WTC11 (cell line): ENCODE measurements around the gene KIDINS220. TPM values are rescaled to one million over a fixed set of nuclear protein-coding genes. Genes with fewer than 3 reads are reported as not detected.

ENCODE experiments used
- ATAC-seq: fragments of 200-7000 bp; cut with Tn5 transposase; 2 replicates; pipeline ENCODE4 v1.10.0; 2021; ENCODE audit warnings: mild to moderate bottlenecking, moderate library complexity
- CTCF ChIA-PET: fragments of 300-600 bp; sonication (Branson Sonifier 250); formaldehyde crosslinking; loops from one replicate; lab custom pipeline; 2021; ENCODE audit warnings: antibody characterized with exemption; lab: Charles Lee
- POLR2A ChIA-PET: fragments of 350-600 bp; sonication (Branson Sonifier 250); formaldehyde crosslinking; loops from one replicate; lab custom pipeline; 2021; ENCODE audit warnings: antibody characterized with exemption; lab: Charles Lee
- DNase-seq: peaks from one replicate; pipeline ENCODE4 v3.0.0; 2021; ENCODE audit warnings: low spot score
- H3K27ac Mint-ChIP-seq: 2 replicates; pipeline ENCODE4 v1.8.0; 2021; ENCODE audit warnings: mixed read lengths
- H3K27me3 Mint-ChIP-seq: 2 replicates; pipeline ENCODE4 v1.8.0; 2021; ENCODE audit warnings: low read depth, mild to moderate bottlenecking, moderate library complexity, mixed read lengths
- H3K36me3 Mint-ChIP-seq: 2 replicates; pipeline ENCODE4 v1.8.0; 2021; ENCODE audit warnings: mixed read lengths
- H3K4me1 Mint-ChIP-seq: 2 replicates; pipeline ENCODE4 v1.8.0; 2022; ENCODE audit warnings: mixed read lengths
- H3K4me3 Mint-ChIP-seq: 2 replicates; pipeline ENCODE4 v1.8.0; 2021; ENCODE audit warnings: mild to moderate bottlenecking, moderate library complexity, mixed read lengths
- H3K9me3 Mint-ChIP-seq: 2 replicates; pipeline ENCODE4 v1.8.0; 2021; ENCODE audit warnings: mixed read lengths
- ATF6 ChIP-seq: sonication (generic); formaldehyde crosslinking; IDR thresholded peaks from 2 replicates; pipeline ENCODE4 v1.8.1; 2023; ENCODE audit warnings: mild to moderate bottlenecking, missing genetic modification reagents
- ELF4 ChIP-seq: sonication (generic); formaldehyde crosslinking; IDR thresholded peaks from 2 replicates; pipeline ENCODE4 v1.8.1; 2022; ENCODE audit warnings: low read depth, mild to moderate bottlenecking, moderate library complexity, missing genetic modification reagents
- FOXJ3 ChIP-seq: sonication (generic); formaldehyde crosslinking; IDR thresholded peaks from 2 replicates; pipeline ENCODE4 v1.9.0; 2021; ENCODE audit warnings: missing genetic modification reagents, mild to moderate bottlenecking, borderline replicate concordance
- FOXK1 ChIP-seq: sonication (generic); formaldehyde crosslinking; IDR thresholded peaks from 2 replicates; pipeline ENCODE4 v1.8.0; 2022; ENCODE audit warnings: mild to moderate bottlenecking, moderate library complexity, missing genetic modification reagents
- FOXP1 ChIP-seq: sonication (generic); formaldehyde crosslinking; IDR thresholded peaks from 2 replicates; pipeline ENCODE4 v1.8.0; 2022; ENCODE audit warnings: missing genetic modification reagents, mild to moderate bottlenecking, moderate library complexity, borderline replicate concordance
- FOXP4 ChIP-seq: sonication (generic); formaldehyde crosslinking; IDR thresholded peaks from 2 replicates; pipeline ENCODE4 v1.8.0; 2022; ENCODE audit warnings: mild to moderate bottlenecking, missing genetic modification reagents
- GABPB1 ChIP-seq: sonication (generic); formaldehyde crosslinking; IDR thresholded peaks from 2 replicates; pipeline ENCODE4 v1.8.1; 2023; ENCODE audit warnings: mild to moderate bottlenecking, missing genetic modification reagents
- GRHL2 ChIP-seq: fragments of 250-450 bp; sonication (Bioruptor Pico); IDR thresholded peaks from 2 replicates; pipeline ENCODE4 v1.8.0; 2022; ENCODE audit warnings: mild to moderate bottlenecking, moderate library complexity; ENCODE audit not compliant: insufficient replicate concordance, severe bottlenecking
- HMGA2 ChIP-seq: fragments of 250-450 bp; sonication (Bioruptor Pico); IDR thresholded peaks from 2 replicates; pipeline ENCODE4 v1.4.0; 2021; ENCODE audit warnings: mild to moderate bottlenecking, moderate library complexity
- IRF2 ChIP-seq: sonication (generic); formaldehyde crosslinking; IDR thresholded peaks from 2 replicates; pipeline ENCODE4 v1.8.0; 2022; ENCODE audit warnings: low read depth, missing genetic modification reagents, borderline replicate concordance
- JAZF1 ChIP-seq: fragments of 250-450 bp; sonication (Bioruptor Pico); IDR thresholded peaks from 2 replicates; pipeline ENCODE4 v1.9.0; 2021; ENCODE audit warnings: moderate library complexity, mild to moderate bottlenecking, inconsistent platforms
- JUN ChIP-seq: sonication (generic); formaldehyde crosslinking; IDR thresholded peaks from 2 replicates; pipeline ENCODE4 v1.8.0; 2023; ENCODE audit warnings: mild to moderate bottlenecking, missing genetic modification reagents
- MXD4 ChIP-seq: fragments of 250-450 bp; sonication (Bioruptor Pico); IDR thresholded peaks from 2 replicates; pipeline ENCODE4 v1.8.0; 2021; ENCODE audit warnings: mild to moderate bottlenecking, moderate library complexity, borderline replicate concordance
- NR3C1 ChIP-seq: sonication (generic); formaldehyde crosslinking; conservative IDR thresholded peaks from 2 replicates; pipeline ENCODE4 v1.8.1; 2023; ENCODE audit warnings: low read depth, mild to moderate bottlenecking, missing genetic modification reagents
- OVOL2 ChIP-seq: fragments of 250-450 bp; sonication (Bioruptor Pico); IDR thresholded peaks from 2 replicates; pipeline ENCODE4 v1.9.0; 2021; ENCODE audit warnings: mild to moderate bottlenecking, borderline replicate concordance
- TCF7 ChIP-seq: sonication (generic); formaldehyde crosslinking; IDR thresholded peaks from 2 replicates; pipeline ENCODE4 v1.8.0; 2022; ENCODE audit warnings: mild to moderate bottlenecking, low read depth, missing genetic modification reagents, moderate library complexity
- TEAD1 ChIP-seq: sonication (generic); formaldehyde crosslinking; IDR thresholded peaks from 2 replicates; pipeline ENCODE4 v1.8.0; 2022; ENCODE audit warnings: mild to moderate bottlenecking, missing genetic modification reagents
- TEAD4 ChIP-seq: sonication (generic); formaldehyde crosslinking; IDR thresholded peaks from 2 replicates; pipeline ENCODE4 v1.8.0; 2022; ENCODE audit warnings: mild to moderate bottlenecking, missing genetic modification reagents
- ZBTB21 ChIP-seq: sonication (generic); formaldehyde crosslinking; IDR thresholded peaks from 2 replicates; pipeline ENCODE4 v1.8.1; 2023; ENCODE audit warnings: mild to moderate bottlenecking, missing genetic modification reagents, borderline replicate concordance
- ZNF263 ChIP-seq: sonication (generic); formaldehyde crosslinking; IDR thresholded peaks from 2 replicates; pipeline ENCODE4 v1.8.1; 2022; ENCODE audit warnings: low read depth, mild to moderate bottlenecking, moderate library complexity, missing genetic modification reagents
- ZNF396 ChIP-seq: fragments of 250-450 bp; sonication (Bioruptor Pico); IDR thresholded peaks from 2 replicates; pipeline ENCODE4 v1.8.0; 2021; ENCODE audit warnings: mild to moderate bottlenecking, moderate library complexity, borderline replicate concordance
- ZSCAN18 ChIP-seq: fragments of 250-450 bp; sonication (Bioruptor Pico); IDR thresholded peaks from 2 replicates; pipeline ENCODE4 v2.1.2; 2022; ENCODE audit warnings: mild to moderate bottlenecking, moderate library complexity
- total RNA-seq: library from RNA; stranded (reverse); gene quantifications from 3 replicates; pipeline ENCODE4 v1.2.3, GENCODE V29; 2021
- TF ChIP-seq, protein P1 (sequence below): sonication (generic); formaldehyde crosslinking; IDR thresholded peaks from 2 replicates; pipeline ENCODE4 v1.8.0; 2022; ENCODE audit warnings: mild to moderate bottlenecking, missing genetic modification reagents
- TF ChIP-seq, protein P2 (sequence below): sonication (generic); formaldehyde crosslinking; IDR thresholded peaks from 2 replicates; pipeline ENCODE4 v1.8.0; 2022; ENCODE audit warnings: mild to moderate bottlenecking, missing genetic modification reagents
- TF ChIP-seq, protein P3 (sequence below): sonication (generic); formaldehyde crosslinking; IDR thresholded peaks from 2 replicates; pipeline ENCODE4 v1.8.1; 2023; ENCODE audit warnings: mild to moderate bottlenecking, missing genetic modification reagents

The KIDINS220 gene
- total RNA-seq, 1 experiment from 2014 or later, result 23.9 TPM

- TF ChIP-seq FOXP4 (CRISPR knock-in tag) (no peak), FOXK1 (CRISPR knock-in tag) (no peak), FOXP1 (CRISPR knock-in tag) (no peak), IRF2 (no peak), ZBTB21 (CRISPR knock-in tag) (no peak), OVOL2 (CRISPR knock-in tag) (no peak), TEAD4 (CRISPR knock-in tag) (no peak)
Measured at GRCh38 chr2:8710951-8711350, 126.5 kb downstream of the KIDINS220 start (continued).

GRCh38 chr2:8709611-8710010, 127.8 kb downstream of the KIDINS220 start:
- H3K36me3 Mint-ChIP-seq, result no peaks in the 10 kb centered on the region
- TF ChIP-seq MXD4, result no peak
- TF ChIP-seq TCF7, result no peak
- no peak for TF ChIP-seq TEAD1
- TF ChIP-seq JUN, result no peak
- TF ChIP-seq ZNF263 (CRISPR knock-in tag), result no peak
- no peak for TF ChIP-seq ZNF396 (CRISPR knock-in tag)
- TF ChIP-seq ZSCAN18, result no peak
- no peak for TF ChIP-seq GRHL2
- no peak for TF ChIP-seq GABPB1 (CRISPR knock-in tag)
- no peak for TF ChIP-seq ATF6 (CRISPR knock-in tag)
- TF ChIP-seq, protein P1, sequence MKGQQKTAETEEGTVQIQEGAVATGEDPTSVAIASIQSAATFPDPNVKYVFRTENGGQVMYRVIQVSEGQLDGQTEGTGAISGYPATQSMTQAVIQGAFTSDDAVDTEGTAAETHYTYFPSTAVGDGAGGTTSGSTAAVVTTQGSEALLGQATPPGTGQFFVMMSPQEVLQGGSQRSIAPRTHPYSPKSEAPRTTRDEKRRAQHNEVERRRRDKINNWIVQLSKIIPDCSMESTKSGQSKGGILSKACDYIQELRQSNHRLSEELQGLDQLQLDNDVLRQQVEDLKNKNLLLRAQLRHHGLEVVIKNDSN, result no peak
- no peak for TF ChIP-seq NR3C1 (CRISPR knock-in tag)
- no peak for TF ChIP-seq FOXJ3
- TF ChIP-seq JAZF1 (CRISPR knock-in tag), result no peak
- TF ChIP-seq, protein P2, sequence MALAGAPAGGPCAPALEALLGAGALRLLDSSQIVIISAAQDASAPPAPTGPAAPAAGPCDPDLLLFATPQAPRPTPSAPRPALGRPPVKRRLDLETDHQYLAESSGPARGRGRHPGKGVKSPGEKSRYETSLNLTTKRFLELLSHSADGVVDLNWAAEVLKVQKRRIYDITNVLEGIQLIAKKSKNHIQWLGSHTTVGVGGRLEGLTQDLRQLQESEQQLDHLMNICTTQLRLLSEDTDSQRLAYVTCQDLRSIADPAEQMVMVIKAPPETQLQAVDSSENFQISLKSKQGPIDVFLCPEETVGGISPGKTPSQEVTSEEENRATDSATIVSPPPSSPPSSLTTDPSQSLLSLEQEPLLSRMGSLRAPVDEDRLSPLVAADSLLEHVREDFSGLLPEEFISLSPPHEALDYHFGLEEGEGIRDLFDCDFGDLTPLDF (CRISPR knock-in tag), result no peak
- TF ChIP-seq, protein P3, sequence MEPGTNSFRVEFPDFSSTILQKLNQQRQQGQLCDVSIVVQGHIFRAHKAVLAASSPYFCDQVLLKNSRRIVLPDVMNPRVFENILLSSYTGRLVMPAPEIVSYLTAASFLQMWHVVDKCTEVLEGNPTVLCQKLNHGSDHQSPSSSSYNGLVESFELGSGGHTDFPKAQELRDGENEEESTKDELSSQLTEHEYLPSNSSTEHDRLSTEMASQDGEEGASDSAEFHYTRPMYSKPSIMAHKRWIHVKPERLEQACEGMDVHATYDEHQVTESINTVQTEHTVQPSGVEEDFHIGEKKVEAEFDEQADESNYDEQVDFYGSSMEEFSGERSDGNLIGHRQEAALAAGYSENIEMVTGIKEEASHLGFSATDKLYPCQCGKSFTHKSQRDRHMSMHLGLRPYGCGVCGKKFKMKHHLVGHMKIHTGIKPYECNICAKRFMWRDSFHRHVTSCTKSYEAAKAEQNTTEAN (CRISPR knock-in tag), result no peak
- no peak for TF ChIP-seq IRF2
- TF ChIP-seq HMGA2, result no peak
- no peak for TF ChIP-seq ELF4 (CRISPR knock-in tag)
- no peak overlapping the region for H3K27ac Mint-ChIP-seq
- DNase-seq, result no peak
- POLR2A ChIA-PET, result no interaction called here
- no peak for ATAC-seq
- CTCF ChIA-PET, result no interaction called here
- no peaks in the 10 kb centered on the region for H3K27me3 Mint-ChIP-seq
- H3K4me3 Mint-ChIP-seq, result no peak overlapping the region
- peaks cover 8% of the 10 kb centered on the region for H3K4me1 Mint-ChIP-seq
- peaks cover 6% of the 10 kb centered on the region for H3K9me3 Mint-ChIP-seq
